ENCODE results near the gene FOXP4. TPM values are rescaled to one million over a fixed set of nuclear protein-coding genes. Genes with fewer than 3 reads are reported as not detected.

Gene FOXP4
- total and polyA plus RNA-seq, 10 donors: 3.0 to 12.1 (median 6.5) TPM

GRCh38 chr6:41593406-41593805, 47.2 kb downstream of the FOXP4 start:
- Histone ChIP-seq H3K27ac (no peak overlapping the region), H3K27me3 (replicated peaks in 1 of 7) (no peaks in the 10 kb centered on the region), H3K4me1 (no peaks in the 10 kb centered on the region), H3K4me3 (no peak overlapping the region), H3K36me3 (peaks cover 0 to 81% (median 28%) of the 10 kb centered on the region in 6 donors), H3K9me3 (no peaks in the 10 kb centered on the region)
- intact Hi-C loops (cut with DNase I; ENCODE audit: low total_unique reads): loop anchor here (5.0 kb wide), 3 partner anchors 131 to 221 kb away; no protein-coding TSS in a partner anchor
- DNase-seq: no peak
- WGBS, 5 donors: 93 to 95% (median 94%) methylated on average over 24 of the region's 24 CpGs
- TF ChIP-seq POLR2A (IDR thresholded peaks at IDR 0.05): no peak
- TF ChIP-seq CTCF (IDR thresholded peaks at IDR 0.05 in 8 of 11, conservative IDR thresholded peaks at IDR 0.05 in 3 of 11): no peak
- TF ChIP-seq POLR2AphosphoS5 (IDR thresholded peaks at IDR 0.05): no peak

- 87 to 96% (median 93%) methylated on average over 11 of the region's 11 CpGs for WGBS, 5 donors
- Histone ChIP-seq H3K4me3 (no peak overlapping the region), H3K9me3 (no peaks in the 10 kb centered on the region), H3K27ac (no peak overlapping the region), H3K27me3 (replicated peaks in 1 of 7) (no peaks in the 10 kb centered on the region), H3K36me3 (peaks cover 0 to 81% (median 30%) of the 10 kb centered on the region in 6 donors), H3K4me1 (no peaks in the 10 kb centered on the region)
- no peak for DNase-seq
- intact Hi-C loops (cut with DNase I; ENCODE audit: low total_unique reads): loop anchor here (5.0 kb wide), 3 partner anchors 132 to 222 kb away; no protein-coding TSS in a partner anchor
- TF ChIP-seq POLR2AphosphoS5 (IDR thresholded peaks at IDR 0.05) (no peak), POLR2A (IDR thresholded peaks at IDR 0.05) (no peak), CTCF (IDR thresholded peaks at IDR 0.05 in 8 of 11, conservative IDR thresholded peaks at IDR 0.05 in 3 of 11) (no peak)
Observed at GRCh38 chr6:41593839-41594238, 47.7 kb downstream of the FOXP4 start.

- 93 to 98% (median 96%) methylated on average over 4 to 5 of the region's 5 CpGs for WGBS, 5 donors
- Histone ChIP-seq H3K36me3 (peaks cover 0 to 81% (median 31%) of the 10 kb centered on the region in 6 donors), H3K27me3 (replicated peaks in 1 of 7) (no peaks in the 10 kb centered on the region), H3K27ac (no peak overlapping the region), H3K4me1 (no peaks in the 10 kb centered on the region), H3K9me3 (no peaks in the 10 kb centered on the region), H3K4me3 (no peak overlapping the region)
- TF ChIP-seq POLR2AphosphoS5 (IDR thresholded peaks at IDR 0.05): no peak
- TF ChIP-seq CTCF (IDR thresholded peaks at IDR 0.05 in 8 of 11, conservative IDR thresholded peaks at IDR 0.05 in 3 of 11): no peak
- no peak for TF ChIP-seq POLR2A (IDR thresholded peaks at IDR 0.05)
- intact Hi-C loops (cut with DNase I; ENCODE audit: low total_unique reads): loop anchor here (5.0 kb wide), 3 partner anchors 132 to 222 kb away; no protein-coding TSS in a partner anchor
- no peak for DNase-seq
Observed at GRCh38 chr6:41594326-41594725, 48.1 kb downstream of the FOXP4 start.

GRCh38 chr6:41594766-41595165, 48.6 kb downstream of the FOXP4 start:
- Histone ChIP-seq H3K4me1 (no peaks in the 10 kb centered on the region), H3K36me3 (peaks cover 0 to 81% (median 29%) of the 10 kb centered on the region in 6 donors)
- 93 to 95% (median 94%) methylated on average over 15 of the region's 15 CpGs for WGBS, 5 donors

More at GRCh38 chr6:41594766-41595165, 48.6 kb downstream of the FOXP4 start:
- no peaks in the 10 kb centered on the region for H3K9me3 ChIP-seq
- TF ChIP-seq POLR2A (IDR thresholded peaks at IDR 0.05) (no peak), POLR2AphosphoS5 (IDR thresholded peaks at IDR 0.05) (peak in 2 of 3 donors; percentile 5 to 29), CTCF (IDR thresholded peaks at IDR 0.05 in 8 of 11, conservative IDR thresholded peaks at IDR 0.05 in 3 of 11) (no peak)
- no peak overlapping the region for H3K27ac ChIP-seq
- intact Hi-C loops (cut with DNase I; ENCODE audit: low total_unique reads): loop anchor here (5.0 kb wide), 3 partner anchors 132 to 222 kb away; no protein-coding TSS in a partner anchor
- no peaks in the 10 kb centered on the region for H3K27me3 ChIP-seq (replicated peaks in 1 of 7)
- H3K4me3 ChIP-seq: no peak overlapping the region
- no peak for DNase-seq

Measured in spleen (tissue), 11 donors.